Heart left ventricle (tissue), 13 donors: ENCODE results near the gene KCTD10.

Experiments
- CTCF ChIP-seq, 12 donors: fragments of 200-600 bp; sonication (generic) in 4 of 12; IDR thresholded peaks; one replicate each; pipeline versions ENCODE4 v1.5.0 to v1.8.0; 2018 to 2022; ENCODE audit warnings: antibody characterized with exemption in 12 of 12, mild to moderate bottlenecking in 5 of 12
- POLR2A ChIP-seq, 2 donors: fragments of 450-650 bp; IDR thresholded peaks; one replicate each; pipeline ENCODE4 v1.6.1; 2017; ENCODE audit warnings: antibody characterized with exemption in 2 of 2, mild to moderate bottlenecking in 2 of 2, moderate library complexity in 2 of 2
- donor health status: ischemic (EF 13 %, LVEDD 7.1; RV severe dilation, severe dysfunction).
- donor health status: DM: no; HTN: yes; CAD: no.
- donor health status: DM: no; HTN: no; CAD: no.
- donor health status: ischemic (EF 25% LVEDD 6.9; RV normal size, moderate dysfunction).
- donor health status: ischemic (EF 25% LVEDD 5.7; RV mildly dilated, moderate dysfunction).
- donor health status: ischemic (EF 35%, LVEDD 5.7; RV mildly dilated, moderate dysfunction).
- donor health status: nonischemic (EF 11% LVEDD 7.7; RV severe dilation, severe dysfunction).
- donor health status: DM: yes; HTN: yes; CAD: no.
- donor health status: PGD.
- donor health status: ischemic (EF 29% LVEDD 5.4; RV normal size, mild dysfunction).
- donor health status: nonischemic (EF 23%, LVEDD 6.1; RV moderate dilation, normal function).

- TF ChIP-seq CTCF (IDR thresholded peaks at IDR 0.05): no peak
- TF ChIP-seq POLR2A (IDR thresholded peaks at IDR 0.05): no peak
Observed at GRCh38 chr12:109445191-109445609, 31.9 kb downstream of the KCTD10 start.
